Uterus (tissue), 4 donors: Measurements from ENCODE around the gene EPYC. TPM values are rescaled to one million over a fixed set of nuclear protein-coding genes. Genes with fewer than 3 reads are reported as not detected.

ENCODE experiments used
- DNase-seq, 2 donors: peaks; one replicate each; pipeline ENCODE4 v3.0.0-alpha.2; 2019 to 2020
- H3K27ac ChIP-seq, 2 donors: fragments of 200-600 bp; sonication (generic); 1 replicate in 1 of 2; 2 replicates in 1 of 2; pipeline ENCODE4 v1.5.1; 2016 to 2018
- H3K27me3 ChIP-seq, 2 donors: fragments of 200-600 bp; sonication (generic); one replicate each; pipeline ENCODE4 v1.5.1; 2018 to 2019; ENCODE audit warnings: control low read depth in 1 of 2
- H3K36me3 ChIP-seq, 2 donors: fragments of 200-600 bp; sonication (generic); one replicate each; pipeline ENCODE4 v1.5.1; 2019; ENCODE audit warnings: control low read depth in 1 of 2
- H3K4me1 ChIP-seq, 2 donors: fragments of 200-600 bp; sonication (generic); one replicate each; pipeline ENCODE4 v1.5.1; 2018 to 2019; ENCODE audit warnings: control low read depth in 1 of 2
- H3K4me3 ChIP-seq, 2 donors: fragments of 200-600 bp; sonication (generic); 1 replicate in 1 of 2; 2 replicates in 1 of 2; pipeline ENCODE4 v1.5.1; 2018 to 2019; ENCODE audit warnings: mild to moderate bottlenecking in 1 of 2
- H3K9me3 ChIP-seq, 2 donors: fragments of 200-600 bp; sonication (generic); one replicate each; pipeline ENCODE4 v1.5.1; 2019; ENCODE audit warnings: control low read depth in 1 of 2
- CTCF ChIP-seq, 4 experiments: fragments of 200-600 bp in 2 of 4; fragments of 450-650 bp in 2 of 4; sonication (generic) in 2 of 4; IDR thresholded peaks; one replicate each; pipeline ENCODE4 v1.5.1; 2016 to 2019; ENCODE audit warnings: antibody characterized with exemption in 4 of 4, mild to moderate bottlenecking in 2 of 4, moderate library complexity in 1 of 4
- POLR2A ChIP-seq, 2 donors: fragments of 450-650 bp; IDR thresholded peaks; one replicate each; pipeline ENCODE4 v1.6.1; 2016; ENCODE audit warnings: antibody characterized with exemption in 2 of 2, mild to moderate bottlenecking in 1 of 2, moderate library complexity in 1 of 2
- intact Hi-C: fragments of 100-400 bp; cut with DNase I; formaldehyde crosslinking; loops from one replicate; pipeline ENCODE4 v1.15.1; 2023; ENCODE audit warnings: low total_unique reads
- total RNA-seq, 4 donors: library from RNA; depleted of rRNA in 3 of 4; stranded (reverse); fragments of >200 nt in 3 of 4; gene quantifications; one replicate each; pipeline versions ENCODE4 v1.1.0 to v1.2.4, GENCODE V29; 2014 to 2023
- donor health status: DM: yes; HTN: yes; CAD: no.

Gene EPYC
- total RNA-seq, 4 donors from 2014 or later, result 0.14 TPM; not detected in 3

GRCh38 chr12:90943255-90943654 lies 61.5 kb downstream of the EPYC start:
- Histone ChIP-seq H3K4me1 (no peaks in the 10 kb centered on the region), H3K36me3 (no peaks in the 10 kb centered on the region), H3K27ac (no peak overlapping the region), H3K9me3 (no peaks in the 10 kb centered on the region), H3K4me3 (no peak overlapping the region), H3K27me3 (no peaks in the 10 kb centered on the region)
- TF ChIP-seq POLR2A (IDR thresholded peaks at IDR 0.05), result no peak
- no peak for TF ChIP-seq CTCF (IDR thresholded peaks at IDR 0.05)
- intact Hi-C loops, result no loop called here
- no peak for DNase-seq

- TF ChIP-seq POLR2A (IDR thresholded peaks at IDR 0.05) (no peak), CTCF (IDR thresholded peaks at IDR 0.05) (peak; percentile 27 to 45 (median 38))
These were observed 63.8 kb downstream of the EPYC start for GRCh38 chr12:90940872-90941499.

GRCh38 chr12:90939382-90939781 lies 65.4 kb downstream of the EPYC start:
- intact Hi-C loops, result no loop called here

More at GRCh38 chr12:90940872-90941499, 63.8 kb downstream of the EPYC start:
- no peaks in the 10 kb centered on the region for H3K27me3 ChIP-seq
- no peaks in the 10 kb centered on the region for H3K4me1 ChIP-seq
- DNase-seq, result no peak
- no peaks in the 10 kb centered on the region for H3K9me3 ChIP-seq
- no peak overlapping the region for H3K27ac ChIP-seq
- no peak overlapping the region for H3K4me3 ChIP-seq
- intact Hi-C loops, result no loop called here
- H3K36me3 ChIP-seq, result no peaks in the 10 kb centered on the region

GRCh38 chr12:90938451-90938850 lies 66.3 kb downstream of the EPYC start:
- Histone ChIP-seq H3K4me1 (no peaks in the 10 kb centered on the region), H3K27me3 (no peaks in the 10 kb centered on the region), H3K4me3 (no peak overlapping the region), H3K9me3 (no peaks in the 10 kb centered on the region), H3K27ac (no peak overlapping the region), H3K36me3 (no peaks in the 10 kb centered on the region)
- no peak for DNase-seq
- intact Hi-C loops, result no loop called here
- TF ChIP-seq CTCF (IDR thresholded peaks at IDR 0.05) (no peak), POLR2A (IDR thresholded peaks at IDR 0.05) (no peak)

More at GRCh38 chr12:90939382-90939781, 65.4 kb downstream of the EPYC start:
- TF ChIP-seq POLR2A (IDR thresholded peaks at IDR 0.05) (no peak), CTCF (IDR thresholded peaks at IDR 0.05) (no peak)
- Histone ChIP-seq H3K9me3 (no peaks in the 10 kb centered on the region), H3K36me3 (no peaks in the 10 kb centered on the region), H3K4me1 (no peaks in the 10 kb centered on the region), H3K27me3 (no peaks in the 10 kb centered on the region), H3K4me3 (no peak overlapping the region), H3K27ac (no peak overlapping the region)
- no peak for DNase-seq

- no peaks in the 10 kb centered on the region for H3K27me3 ChIP-seq
- no peaks in the 10 kb centered on the region for H3K36me3 ChIP-seq
- intact Hi-C loops, result no loop called here
- no peak for DNase-seq
- no peak overlapping the region for H3K27ac ChIP-seq
- no peak overlapping the region for H3K4me3 ChIP-seq
- TF ChIP-seq POLR2A (IDR thresholded peaks at IDR 0.05) (no peak), CTCF (IDR thresholded peaks at IDR 0.05) (no peak)
- H3K4me1 ChIP-seq, result no peaks in the 10 kb centered on the region
- no peaks in the 10 kb centered on the region for H3K9me3 ChIP-seq
These were observed 67.1 kb downstream of the EPYC start for GRCh38 chr12:90937651-90938050.
